WERI-Rb-1 (cell line): ENCODE data around the gene ATF7.

Source experiments
- DNase-seq: peaks from one replicate; pipeline ENCODE4 v3.0.0-alpha.2; 2020
- H3K27ac ChIP-seq: fragments of 250-450 bp; sonication (Bioruptor Pico); 2 replicates; pipeline ENCODE4 v1.5.1; 2020; ENCODE audit warnings: mild to moderate bottlenecking, moderate library complexity
- H3K27me3 ChIP-seq: fragments of 250-450 bp; sonication (Bioruptor Pico); 2 replicates; pipeline ENCODE4 v1.5.1; 2021; ENCODE audit warnings: mild to moderate bottlenecking, low read depth, moderate library complexity; ENCODE audit not compliant: insufficient read depth, severe bottlenecking
- H3K36me3 ChIP-seq: fragments of 250-450 bp; sonication (Bioruptor Pico); 2 replicates; pipeline ENCODE4 v1.5.1; 2020; ENCODE audit warnings: mild to moderate bottlenecking, moderate library complexity
- H3K4me3 ChIP-seq: 2 replicates; pipeline ENCODE4 v1.5.1; 2011; ENCODE audit warnings: low read depth, mild to moderate bottlenecking, control low read depth, low read length
- H3K9me3 ChIP-seq: fragments of 250-450 bp; sonication (Bioruptor Pico); 2 replicates; pipeline ENCODE4 v1.5.1; 2021; ENCODE audit warnings: mild to moderate bottlenecking, moderate library complexity; ENCODE audit not compliant: severe bottlenecking
- CTCF ChIP-seq: IDR thresholded peaks from 2 replicates; pipeline ENCODE4 v1.5.1; 2011; ENCODE audit warnings: low read depth, mild to moderate bottlenecking, control low read depth, inconsistent platforms, low read length

The ATF7 gene

GRCh38 chr12:53465679-53466078, 160.5 kb downstream of the ATF7 start:
- no peak for DNase-seq
- Histone ChIP-seq H3K4me3 (no peak overlapping the region), H3K27ac (no peak overlapping the region), H3K27me3 (no peaks in the 10 kb centered on the region), H3K36me3 (peaks cover 98% of the 10 kb centered on the region), H3K9me3 (no peaks in the 10 kb centered on the region)
- TF ChIP-seq CTCF = no peak

GRCh38 chr12:53464685-53465418, 161.3 kb downstream of the ATF7 start:
- H3K4me3 ChIP-seq = no peak overlapping the region
- no peaks in the 10 kb centered on the region for H3K9me3 ChIP-seq
- no peak overlapping the region for H3K27ac ChIP-seq
- no peak for TF ChIP-seq CTCF
- H3K36me3 ChIP-seq = peaks cover 99% of the 10 kb centered on the region
- H3K27me3 ChIP-seq = no peaks in the 10 kb centered on the region
- no peak for DNase-seq

GRCh38 chr12:53463802-53464560, 162.2 kb downstream of the ATF7 start:
- H3K27ac ChIP-seq = no peak overlapping the region
- H3K36me3 ChIP-seq = peaks cover 99% of the 10 kb centered on the region
- no peak for DNase-seq
- no peak for TF ChIP-seq CTCF
- H3K4me3 ChIP-seq = no peak overlapping the region
- no peaks in the 10 kb centered on the region for H3K9me3 ChIP-seq
- no peaks in the 10 kb centered on the region for H3K27me3 ChIP-seq

GRCh38 chr12:53462935-53463334, 163.2 kb downstream of the ATF7 start:
- Histone ChIP-seq H3K9me3 (no peaks in the 10 kb centered on the region), H3K27me3 (no peaks in the 10 kb centered on the region), H3K27ac (no peak overlapping the region), H3K4me3 (no peak overlapping the region), H3K36me3 (peaks cover 99% of the 10 kb centered on the region)
- DNase-seq = no peak
- no peak for TF ChIP-seq CTCF

- no peak for TF ChIP-seq CTCF
- Histone ChIP-seq H3K27me3 (no peaks in the 10 kb centered on the region), H3K4me3 (no peak overlapping the region), H3K9me3 (no peaks in the 10 kb centered on the region), H3K36me3 (peaks cover 99% of the 10 kb centered on the region), H3K27ac (no peak overlapping the region)
- DNase-seq = no peak
Measured at GRCh38 chr12:53461591-53461990, 164.6 kb downstream of the ATF7 start.
